GM21390 (cell line): ENCODE data around the gene SKIC2.

Experiments
- ATAC-seq: cut with Tn5 transposase; IDR thresholded peaks from one replicate; pipeline ENCODE4 v1.9.1; 2021; ENCODE audit not compliant: unreplicated experiment

The SKIC2 gene

GRCh38 chr6:31945507-31946369 lies 13.2 kb upstream of the SKIC2 start, which contains the start of gene CFB:
TSS of gene CFB (plus strand) at chr6:31946095. CDS start at chr6:31946222, 127 bp downstream.
- no peak for ATAC-seq

- no peak for ATAC-seq
Observed at GRCh38 chr6:31946370-31946885, 12.5 kb upstream of the SKIC2 start.

- no peak for ATAC-seq
Observed at GRCh38 chr6:31947070-31947675, 11.8 kb upstream of the SKIC2 start.

- ATAC-seq: no peak
Observed at GRCh38 chr6:31947864-31948263, 11.1 kb upstream of the SKIC2 start.

- no peak for ATAC-seq
Observed at GRCh38 chr6:31948306-31948705, 10.7 kb upstream of the SKIC2 start.

- ATAC-seq: no peak
Observed at GRCh38 chr6:31948753-31949413, 10.1 kb upstream of the SKIC2 start.

- ATAC-seq: no peak
Observed at GRCh38 chr6:31949926-31950548, 8.9 kb upstream of the SKIC2 start.

GRCh38 chr6:31952140-31952805 lies 6.7 kb upstream of the SKIC2 start:
- ATAC-seq: no peak

GRCh38 chr6:31952890-31953289 lies 6.1 kb upstream of the SKIC2 start:
- ATAC-seq: no peak

GRCh38 chr6:31954511-31954910 lies 4.5 kb upstream of the SKIC2 start:
- no peak for ATAC-seq

- no peak for ATAC-seq
Observed at GRCh38 chr6:31956796-31957195, 2.2 kb upstream of the SKIC2 start.

- no peak for ATAC-seq
Observed at GRCh38 chr6:31958412-31958740, 599 bp upstream of the SKIC2 start.

- no peak for ATAC-seq
Observed at GRCh38 chr6:31961616-31962015, 2.6 kb downstream of the SKIC2 start.

GRCh38 chr6:31963921-31964320 lies 4.9 kb downstream of the SKIC2 start:
- ATAC-seq: no peak

- ATAC-seq: no peak
Observed at GRCh38 chr6:31965700-31966099, 6.7 kb downstream of the SKIC2 start.

- no peak for ATAC-seq
Observed at GRCh38 chr6:31966506-31966905, 7.5 kb downstream of the SKIC2 start.

GRCh38 chr6:31966997-31967925 lies 8.3 kb downstream of the SKIC2 start:
- no peak for ATAC-seq

GRCh38 chr6:31967926-31968320 lies 8.9 kb downstream of the SKIC2 start:
- no peak for ATAC-seq

- ATAC-seq: no peak
Observed at GRCh38 chr6:31968326-31968725, 9.4 kb downstream of the SKIC2 start.
